HCT116 (cell line): Measurements from ENCODE around the gene GPN3. TPM values are rescaled to one million over a fixed set of nuclear protein-coding genes. Genes with fewer than 3 reads are reported as not detected.

Source experiments
- ATAC-seq: fragments of 200-7000 bp; cut with Tn5 transposase; 2 replicates; pipeline ENCODE4 v1.9.1; 2020; ENCODE audit warnings: mild to moderate bottlenecking, moderate library complexity
- BruUV-seq: library from RNA; stranded (reverse); fragments of 400-500 nt; replicated peaks from 2 replicates; lab custom pipeline; 2021; lab: Mats Ljungman, UMichigan
- CTCF ChIA-PET: fragments of 300-600 bp; sonication (Branson Sonifier 250); formaldehyde crosslinking; loops from one replicate; lab custom pipeline; 2021; ENCODE audit warnings: antibody characterized with exemption; lab: Charles Lee
- POLR2A ChIA-PET: fragments of 300-600, 350-600 bp; sonication (Branson Sonifier 250); formaldehyde crosslinking; loops from one replicate; lab custom pipeline; 2021; ENCODE audit warnings: antibody characterized with exemption; lab: Charles Lee
- RAD21 ChIA-PET, 2 experiments: fragments of 300-600 bp; sonication (Branson Sonifier 250); formaldehyde crosslinking; loops; one replicate each; lab custom pipeline; 2023; ENCODE audit warnings: low total read pairs in 2 of 2; ENCODE audit not compliant: uncharacterized antibody in 2 of 2, unreplicated experiment in 2 of 2, low non-redundant PET in 1 of 2; lab: Charles Lee
- DNase-seq: peaks from one replicate; pipeline ENCODE4 v3.0.0-alpha.2; 2010; ENCODE audit warnings: low read depth, low spot score
- H2AFZ ChIP-seq: fragments of 200-600 bp; shearing (Covaris generic), sonication (generic); 2 replicates; pipeline ENCODE4 v1.6.1; 2017; ENCODE audit warnings: low read depth, mixed run types, mixed read lengths, antibody characterized with exemption, low read length; ENCODE audit not compliant: poor library complexity, severe bottlenecking
- H3K27ac ChIP-seq: 2 replicates; pipeline ENCODE4 v1.5.1; 2012; ENCODE audit warnings: low read depth, low read length
- H3K27me3 ChIP-seq: fragments of 200-600 bp; sonication (generic); 2 replicates; pipeline ENCODE4 v1.6.1; 2016; ENCODE audit warnings: mixed run types, low read length, mixed read lengths; ENCODE audit not compliant: insufficient read depth
- H3K36me3 ChIP-seq, 2 experiments: fragments of 200-500 bp in 1 of 2; fragments of 200-600 bp in 1 of 2; sonication (Bioruptor generic) in 1 of 2; sonication (generic) in 1 of 2; 2 replicates each; pipeline versions ENCODE4 v1.5.1 to v1.6.1; 2014 to 2016; ENCODE audit warnings: low read length in 2 of 2, inconsistent platforms in 1 of 2, mixed read lengths in 1 of 2, mixed run types in 1 of 2; ENCODE audit not compliant: insufficient read depth in 2 of 2, control insufficient read depth in 1 of 2
- H3K4me1 ChIP-seq, 2 experiments: fragments of 200-600 bp in 1 of 2; sonication (generic) in 1 of 2; 2 replicates each; pipeline versions ENCODE4 v1.5.1 to v1.6.1; 2012 to 2017; ENCODE audit warnings: low read length in 2 of 2, inconsistent platforms in 1 of 2, mild to moderate bottlenecking in 1 of 2, mixed read lengths in 1 of 2, mixed run types in 1 of 2, moderate library complexity in 1 of 2; ENCODE audit not compliant: insufficient read depth in 2 of 2, control insufficient read depth in 1 of 2
- H3K4me2 ChIP-seq: fragments of 200-600 bp; sonication (generic); 2 replicates; pipeline ENCODE4 v1.6.1; 2017; ENCODE audit warnings: mixed run types, low read length, mixed read lengths
- H3K4me3 ChIP-seq, 2 experiments: fragments of 200-600 bp in 1 of 2; sonication (generic) in 1 of 2; replicated peaks in 1 of 2; 2 replicates each; pipeline ENCODE4 v1.5.1; 2011 to 2016; ENCODE audit warnings: low read length in 2 of 2, control low read depth in 1 of 2, low read depth in 1 of 2, mild to moderate bottlenecking in 1 of 2, mixed read lengths in 1 of 2, mixed run types in 1 of 2
- H3K79me2 ChIP-seq: fragments of 200-600 bp; sonication (generic); 2 replicates; pipeline ENCODE4 v1.6.1; 2017; ENCODE audit warnings: mild to moderate bottlenecking, mixed run types, low read length, moderate library complexity, mixed read lengths; ENCODE audit not compliant: insufficient read depth
- H3K9ac ChIP-seq: fragments of 200-600 bp; sonication (generic); 2 replicates; pipeline ENCODE4 v1.6.1; 2016; ENCODE audit warnings: low read length, mixed read lengths
- H3K9me2 ChIP-seq: fragments of 200-600 bp; sonication (generic), shearing (Covaris generic); 2 replicates; pipeline ENCODE4 v1.6.1; 2017; ENCODE audit warnings: mixed run types, mild to moderate bottlenecking, moderate library complexity; ENCODE audit not compliant: insufficient read depth
- H3K9me3 ChIP-seq, 2 experiments: fragments of 200-500 bp in 1 of 2; fragments of 200-600 bp in 1 of 2; sonication (Bioruptor generic) in 1 of 2; sonication (generic) in 1 of 2; 2 replicates each; pipeline ENCODE4 v1.6.1; 2014 to 2017; ENCODE audit warnings: low read length in 2 of 2, mixed read lengths in 2 of 2, inconsistent platforms in 1 of 2, low read depth in 1 of 2, mild to moderate bottlenecking in 1 of 2, mixed run types in 1 of 2, moderate library complexity in 1 of 2; ENCODE audit not compliant: control insufficient read depth in 1 of 2, insufficient read depth in 1 of 2
- H4K20me1 ChIP-seq: fragments of 200-600 bp; sonication (generic), shearing (Covaris generic); 2 replicates; pipeline ENCODE4 v1.6.1; 2017; ENCODE audit warnings: mixed run types, mild to moderate bottlenecking, moderate library complexity; ENCODE audit not compliant: insufficient read depth
- ATF3 ChIP-seq: IDR thresholded peaks from 2 replicates; pipeline ENCODE4 v1.6.1; 2012
- CBX3 ChIP-seq: IDR thresholded peaks from 2 replicates; pipeline ENCODE4 v1.6.1; 2012; ENCODE audit warnings: low read depth
- EGR1 ChIP-seq: IDR thresholded peaks from 2 replicates; pipeline ENCODE4 v1.6.1; 2012; ENCODE audit warnings: low read depth
- JUND ChIP-seq: IDR thresholded peaks from 2 replicates; pipeline ENCODE4 v1.6.1; 2012
- MAX ChIP-seq: IDR thresholded peaks from 2 replicates; pipeline ENCODE4 v1.6.1; 2012
- RAD21 ChIP-seq: IDR thresholded peaks from 2 replicates; pipeline ENCODE4 v1.6.1; 2012; ENCODE audit warnings: low read depth, mild to moderate bottlenecking
- SP1 ChIP-seq: IDR thresholded peaks from 2 replicates; pipeline ENCODE4 v1.6.1; 2012; ENCODE audit warnings: low read depth
- YY1 ChIP-seq: IDR thresholded peaks from 2 replicates; pipeline ENCODE4 v1.6.1; 2011; ENCODE audit warnings: low read length, low read depth, moderate library complexity, mild to moderate bottlenecking; ENCODE audit not compliant: insufficient replicate concordance; ENCODE audit errors: extremely low read depth
- intact Hi-C: fragments of 100-400 bp; cut with micrococcal nuclease; formaldehyde crosslinking; loops from 2 replicates; pipeline ENCODE4 v1.10.0; 2022
- total RNA-seq: library from RNA; stranded (reverse); gene quantifications from one replicate; pipeline ENCODE4 v1.2.1, GENCODE V29; 2021; ENCODE audit not compliant: unreplicated experiment

GPN3 gene
- total RNA-seq, 1 experiment from 2014 or later: 46.2 TPM

GRCh38 chr12:110513842-110514241, 45.8 kb upstream of the GPN3 start:
- H3K9me2 ChIP-seq: no peaks in the 10 kb centered on the region

GRCh38 chr12:110508071-110508586, 40.1 kb upstream of the GPN3 start:
- Histone ChIP-seq H3K27ac (no peak overlapping the region), H3K36me3 (no peaks in the 10 kb centered on the region), H3K4me1 (peaks cover 0 to 5% of the 10 kb centered on the region in 2 experiments; a peak in 3 of 4 replicates), H3K9me3 (no peaks in the 10 kb centered on the region), H3K4me2 (no peak overlapping the region), H3K79me2 (no peaks in the 10 kb centered on the region), H3K27me3 (no peaks in the 10 kb centered on the region), H3K9me2 (no peaks in the 10 kb centered on the region), H3K4me3 (no peak overlapping the region), H4K20me1 (no peaks in the 10 kb centered on the region), H2AFZ (no peak overlapping the region), H3K9ac (no peak overlapping the region)
- no peak for ATAC-seq
- POLR2A ChIA-PET: no interaction called here
- TF ChIP-seq MAX: no peak
- no peak for TF ChIP-seq RAD21
- no peak for TF ChIP-seq YY1
- no peak for TF ChIP-seq EGR1
- no peak for TF ChIP-seq ATF3
- TF ChIP-seq JUND: no peak
- CTCF ChIA-PET: no interaction called here
- BruUV-seq: no TSS peak
- no peak for DNase-seq
- intact Hi-C loops: no loop called here
- RAD21 ChIA-PET: no interaction called here

More at GRCh38 chr12:110513842-110514241, 45.8 kb upstream of the GPN3 start:
- Histone ChIP-seq H3K4me3 (no peak overlapping the region), H2AFZ (no peak overlapping the region), H3K4me2 (no peak overlapping the region), H3K4me1 (peaks cover 0 to 7% of the 10 kb centered on the region in 2 experiments; a peak in 3 of 4 replicates), H3K27me3 (no peaks in the 10 kb centered on the region), H3K9me3 (no peaks in the 10 kb centered on the region), H3K27ac (no peak overlapping the region), H3K36me3 (no peaks in the 10 kb centered on the region), H4K20me1 (no peaks in the 10 kb centered on the region), H3K79me2 (no peaks in the 10 kb centered on the region), H3K9ac (no peak overlapping the region)
- ChIA-PET POLR2A (interaction anchor here (1.1 kb wide), 1 partner anchor 13 kb away, joined by 3 read pairs; no protein-coding TSS in a partner anchor), CTCF (interaction anchor here (1.4 to 2.0 kb wide), 2 partner anchors 87 to 90 kb away, joined by 3 to 11 read pairs; no protein-coding TSS in a partner anchor), RAD21 (no interaction called here)
- intact Hi-C loops: loop anchor here (2.0 kb wide), 1 partner anchor 89 kb away; no protein-coding TSS in a partner anchor
- TF ChIP-seq SP1 (no peak), RAD21 (no peak), JUND (no peak), CBX3 (no peak)
- DNase-seq (no peak), ATAC-seq (no peak)
- no TSS peak for BruUV-seq
